LoVo (cell line): ENCODE measurements around the gene C19orf67.

Experiments
- DNase-seq: peaks from one replicate; pipeline ENCODE4 v3.0.0-alpha.2; 2016; ENCODE audit warnings: low spot score

C19orf67 gene

DNA sequence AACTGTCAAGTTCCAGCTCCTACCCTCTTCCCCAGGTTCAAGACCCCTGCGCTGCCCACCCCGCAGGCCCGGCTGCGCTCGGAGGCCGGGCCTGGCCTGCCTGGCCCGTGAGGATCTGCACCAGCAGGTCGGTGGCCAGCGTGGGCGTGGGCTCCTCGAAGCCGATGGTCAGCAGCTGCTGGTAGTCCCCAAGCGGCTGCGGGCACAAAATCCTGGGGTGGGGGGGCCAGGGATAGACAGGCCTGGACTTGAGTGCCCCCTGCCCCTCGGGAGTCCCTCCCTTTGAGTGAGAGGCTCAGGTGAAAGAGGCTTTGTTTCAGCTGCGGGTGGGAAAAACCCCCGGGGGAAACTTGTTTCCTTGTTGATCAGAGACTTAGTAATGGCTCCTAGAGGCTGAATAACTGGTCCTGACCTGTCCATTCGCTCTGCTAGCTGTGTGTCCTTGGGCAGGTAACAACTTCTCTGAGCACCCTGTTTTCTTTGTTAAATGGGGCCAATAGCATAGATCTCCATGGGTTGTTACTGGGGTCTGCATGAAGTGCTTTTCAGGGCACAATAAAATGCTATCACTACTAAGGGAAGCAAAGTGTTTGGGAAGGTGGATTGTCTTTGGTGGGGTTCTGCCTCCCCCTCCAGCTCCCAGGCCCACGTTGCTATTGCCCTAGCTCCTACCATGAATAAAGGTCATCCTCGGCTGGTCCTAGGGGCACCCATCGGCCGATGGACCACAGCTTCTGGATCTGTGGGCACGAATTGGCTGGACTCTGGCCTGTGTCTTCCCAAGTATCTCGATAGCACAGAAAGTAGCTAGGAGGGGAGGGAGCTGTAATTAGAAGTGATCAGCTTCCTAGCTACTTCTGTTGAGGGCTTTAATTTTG is 3.5 kb downstream of the C19orf67 start:
- DNase-seq = no peak

DNA sequence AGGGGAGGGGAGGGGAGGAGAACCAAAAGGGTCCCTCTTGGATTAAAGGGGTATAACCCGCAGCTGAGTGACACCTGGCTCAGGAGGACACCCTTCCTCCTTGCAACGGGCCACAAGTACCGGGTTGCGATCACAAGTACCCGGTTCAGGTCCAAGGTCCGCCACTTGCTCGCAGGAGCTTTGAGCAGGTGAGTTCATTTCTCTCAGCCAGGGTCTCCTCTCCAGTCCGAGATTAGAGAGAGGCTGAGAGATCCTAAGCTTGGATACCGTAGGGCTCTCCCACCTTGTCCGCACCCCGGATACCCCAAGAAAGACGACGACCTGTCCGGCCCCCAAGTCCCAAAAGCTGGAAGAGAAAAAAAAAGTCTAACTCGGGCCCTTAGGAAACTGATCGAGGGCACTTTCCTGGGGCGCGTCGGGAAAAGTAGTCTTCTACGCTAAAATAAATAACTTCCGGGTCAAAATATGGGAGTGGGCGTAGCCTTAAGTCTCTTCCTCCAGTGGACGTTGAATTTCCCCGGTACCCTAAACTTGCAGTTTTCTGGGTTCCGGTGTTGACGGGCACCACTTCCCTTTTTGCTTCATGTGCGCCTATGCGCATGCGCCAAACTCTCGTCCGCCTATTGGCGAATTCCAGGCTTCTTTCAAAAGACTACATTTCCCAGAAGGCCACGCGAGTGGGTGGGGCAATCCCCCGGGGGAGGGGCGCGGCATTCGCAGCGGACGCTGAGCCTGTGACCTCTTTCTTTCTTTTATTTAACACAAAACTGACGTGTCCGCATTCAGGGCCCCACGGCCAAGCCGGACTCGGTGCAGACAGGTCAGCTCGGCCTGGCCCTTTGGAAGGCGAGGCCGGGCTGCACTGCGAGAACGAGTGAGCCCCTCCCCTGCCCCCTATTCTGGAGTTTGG is 4.4 kb downstream of the C19orf67 start:
- DNase-seq = peak; percentile 99

DNA sequence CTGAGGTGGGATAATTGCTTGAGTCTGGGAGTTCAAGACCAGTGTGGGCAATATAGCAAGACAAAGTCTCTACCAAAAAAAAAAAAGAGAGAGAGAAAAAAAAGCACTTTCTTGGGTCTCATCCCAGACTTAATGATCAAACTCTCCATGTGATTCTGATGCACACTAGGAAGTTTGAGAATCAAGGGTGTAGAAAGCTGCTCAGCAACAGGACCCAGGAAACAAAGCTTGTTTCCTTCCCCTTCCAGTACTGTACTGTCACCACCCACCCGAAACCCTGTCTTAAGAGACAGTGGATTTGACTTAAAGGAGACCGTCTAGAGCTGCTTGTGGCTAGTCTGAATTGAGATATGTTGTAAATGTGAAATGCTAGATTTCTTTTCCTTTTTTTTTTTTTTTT is 7.2 kb downstream of the C19orf67 start:
- no peak for DNase-seq

DNA sequence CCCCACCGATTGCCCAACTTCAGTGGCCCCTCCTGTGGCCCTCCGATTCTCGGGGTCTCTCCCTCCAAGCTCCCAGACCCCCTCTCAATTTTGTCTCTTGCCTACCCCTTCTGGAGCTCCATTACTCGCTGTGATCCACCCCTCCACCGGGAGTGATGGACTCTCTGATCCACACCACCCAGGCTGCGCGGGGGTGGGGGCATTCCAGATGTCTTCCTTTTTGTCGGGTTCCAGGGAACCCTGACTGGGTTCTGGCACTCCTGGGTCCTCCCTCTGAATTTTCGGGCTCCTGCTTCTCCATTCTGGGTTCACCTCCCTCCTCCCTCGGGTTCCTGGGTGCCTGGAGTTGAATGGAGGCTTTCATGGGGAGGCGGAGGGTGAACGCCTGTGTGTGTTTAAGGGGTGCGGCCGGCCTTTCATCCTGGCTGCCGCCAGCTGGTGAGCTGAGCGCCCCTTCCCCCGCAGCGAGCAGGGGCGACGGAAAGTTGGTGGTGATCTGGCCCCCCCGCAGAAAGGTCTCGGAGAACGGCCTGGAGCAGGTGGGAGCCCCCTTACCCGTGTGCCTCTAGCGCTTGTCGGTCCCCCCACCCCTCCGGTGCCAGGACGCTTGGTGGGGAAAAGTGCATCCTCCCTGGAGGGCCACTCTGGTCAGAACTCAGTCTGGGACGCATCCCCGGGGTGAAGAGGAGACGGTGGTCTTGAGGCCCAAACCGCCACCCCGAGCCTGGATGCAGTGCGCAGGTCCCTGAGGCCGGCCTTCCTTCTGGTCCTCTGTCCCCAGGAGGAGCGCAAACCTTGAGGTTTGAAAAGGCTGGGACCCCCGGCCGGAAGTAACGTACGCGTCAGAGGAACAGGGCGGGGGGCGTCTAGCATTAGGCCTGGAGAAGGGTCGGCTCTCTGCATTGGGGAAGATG is 11.4 kb downstream of the C19orf67 start:
- peak; percentile 38 for DNase-seq

DNA sequence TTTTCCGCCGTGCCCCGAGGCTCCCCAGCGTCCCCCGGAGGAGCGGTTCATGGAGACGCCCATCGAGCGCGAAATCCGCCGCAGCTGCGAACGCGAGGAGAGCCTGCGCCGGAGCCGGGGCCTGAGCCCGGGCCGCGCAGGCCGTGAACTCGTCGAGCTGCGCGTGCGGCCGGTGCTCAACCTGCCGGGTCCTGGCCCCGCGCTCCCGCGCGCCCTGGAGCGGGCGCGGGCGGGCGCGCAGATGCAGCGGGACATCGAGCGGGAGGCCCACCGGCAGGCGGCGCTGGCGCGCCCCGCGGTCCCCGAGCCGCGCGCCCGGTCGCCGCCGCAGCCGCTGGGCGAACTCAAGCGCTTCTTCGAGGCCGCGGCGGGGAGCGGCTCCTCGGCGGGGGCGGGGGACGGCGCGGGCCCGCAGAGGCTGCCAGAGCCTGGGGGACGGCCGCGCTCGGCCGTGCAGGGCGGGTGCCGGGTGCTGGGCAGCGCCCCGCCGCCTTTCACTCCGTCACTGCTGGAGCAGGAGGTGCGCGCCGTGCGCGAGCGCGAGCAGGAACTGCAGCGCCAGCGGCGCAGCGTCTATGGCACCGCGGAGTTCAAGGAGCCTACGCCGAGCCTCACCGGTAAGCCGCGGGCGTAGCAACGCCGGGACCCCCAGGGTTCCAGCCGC is 12.2 kb downstream of the C19orf67 start:
- peak; percentile 79 for DNase-seq

DNA sequence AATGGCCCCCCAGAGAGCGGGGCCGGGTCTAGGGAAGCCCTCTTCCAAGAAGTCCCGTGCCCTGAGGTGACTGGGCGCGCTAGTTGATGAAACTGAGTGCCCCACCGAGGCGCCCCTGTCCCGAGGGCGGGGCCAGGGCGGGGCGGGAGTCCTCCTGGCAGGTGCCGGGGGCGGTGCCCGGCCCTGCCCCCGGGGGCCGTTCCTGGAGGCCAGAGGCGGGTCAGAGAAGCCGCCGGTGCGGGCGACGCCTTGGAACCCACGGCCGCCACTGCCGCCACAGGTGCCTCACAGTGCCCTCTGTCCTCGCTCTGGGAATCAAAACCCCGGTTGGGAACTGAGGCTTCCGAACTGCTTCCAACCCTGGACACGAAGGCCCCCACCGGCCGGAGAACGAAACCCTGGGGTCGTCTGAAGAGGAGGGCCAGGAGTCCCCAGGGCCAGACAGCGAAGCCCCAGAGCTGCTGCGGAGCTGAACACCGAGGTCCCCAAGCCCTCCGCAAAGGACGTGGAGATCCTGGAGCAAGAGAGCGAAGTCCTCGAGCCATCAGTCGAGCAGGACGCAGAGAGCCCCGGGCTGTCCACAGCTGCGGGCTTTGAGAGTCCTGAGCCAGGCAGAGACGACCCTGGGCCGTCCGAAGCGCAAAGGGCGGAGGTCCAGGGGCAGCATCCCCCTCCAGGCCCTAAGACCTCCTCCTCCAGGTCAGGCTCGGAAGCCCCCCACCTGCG is 12.9 kb downstream of the C19orf67 start, which contains the start of gene MISP3:
TSS of gene MISP3 (plus strand) at position 252 of the 726 bp plus-strand sequence. CDS start 524 bp downstream, outside the sequence.
- DNase-seq = peak; percentile 66

DNA sequence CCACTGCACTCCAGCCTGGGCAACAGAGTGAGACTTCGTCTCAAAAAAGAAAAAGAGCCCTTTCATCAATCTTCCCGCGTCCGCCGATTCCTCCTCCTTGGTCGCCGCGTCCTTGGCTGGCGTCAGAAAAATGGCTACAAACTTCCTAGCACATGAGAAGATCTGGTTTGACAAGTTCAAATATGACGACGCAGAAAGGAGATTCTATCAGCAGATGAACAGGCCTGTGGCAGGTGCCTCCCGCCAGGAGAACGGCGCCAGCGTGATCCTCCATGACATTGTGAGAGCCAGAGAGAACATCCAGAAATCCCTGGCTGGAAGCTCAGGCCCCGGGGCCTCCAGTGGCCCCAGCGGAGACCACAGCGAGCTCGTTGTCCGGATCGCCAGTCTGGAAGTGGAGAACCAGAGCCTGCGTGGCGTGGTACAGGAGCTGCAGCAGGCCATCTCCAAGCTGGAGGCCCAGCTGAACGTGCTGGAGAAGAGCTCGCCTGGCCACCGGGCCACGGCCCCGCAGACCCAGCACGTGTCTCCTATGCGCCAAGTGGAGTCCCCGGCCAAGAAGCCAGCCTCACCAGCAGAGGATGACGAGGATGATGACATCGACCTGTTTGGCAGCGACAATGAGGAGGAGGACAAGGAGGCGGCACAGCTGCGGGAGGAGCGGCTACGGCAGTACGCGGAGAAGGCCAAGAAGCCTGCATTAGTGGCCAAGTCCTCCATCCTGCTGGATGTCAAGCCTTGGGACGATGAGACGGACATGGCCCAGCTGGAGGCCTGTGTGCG is 15.1 kb downstream of the C19orf67 start:
- no peak for DNase-seq

DNA sequence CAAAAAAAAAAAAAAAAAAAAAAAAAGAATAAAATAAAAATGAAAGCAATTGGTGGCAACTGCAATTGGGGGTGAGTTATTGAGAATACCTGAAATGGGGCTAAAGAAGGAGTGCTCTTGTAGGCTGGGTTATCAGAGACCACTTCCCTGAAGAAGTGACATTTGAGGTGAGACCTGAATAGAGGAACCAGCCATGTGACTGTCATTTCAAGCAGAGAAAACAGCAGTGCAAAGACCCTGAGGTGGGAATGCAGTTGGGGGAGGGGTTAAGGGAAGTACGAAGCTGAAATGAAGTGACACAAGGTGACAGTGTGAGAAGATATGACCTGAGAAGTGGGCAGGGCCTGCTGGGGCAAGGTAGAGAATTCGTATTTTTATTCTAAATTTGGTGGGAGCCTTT is 19.4 kb downstream of the C19orf67 start:
- DNase-seq = no peak

DNA sequence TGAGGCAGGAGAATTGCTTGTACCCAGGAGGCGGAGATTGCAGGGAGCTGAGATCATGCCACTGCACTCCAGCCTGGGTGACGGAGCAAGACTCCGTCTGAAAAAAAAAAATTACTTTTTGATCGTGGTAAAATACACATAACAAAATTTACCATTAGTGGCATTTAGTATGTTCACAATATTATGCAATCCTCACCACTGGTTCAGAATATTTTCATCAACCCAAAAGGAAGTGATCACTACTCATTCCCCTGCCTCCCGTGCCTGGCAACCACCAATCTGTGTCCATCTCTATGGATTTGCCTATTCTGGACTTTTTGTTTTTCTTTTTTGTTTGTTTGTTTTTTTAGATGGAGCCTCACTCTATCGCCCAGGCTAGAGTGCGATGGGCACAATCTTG is 22.5 kb downstream of the C19orf67 start:
- DNase-seq = no peak

DNA sequence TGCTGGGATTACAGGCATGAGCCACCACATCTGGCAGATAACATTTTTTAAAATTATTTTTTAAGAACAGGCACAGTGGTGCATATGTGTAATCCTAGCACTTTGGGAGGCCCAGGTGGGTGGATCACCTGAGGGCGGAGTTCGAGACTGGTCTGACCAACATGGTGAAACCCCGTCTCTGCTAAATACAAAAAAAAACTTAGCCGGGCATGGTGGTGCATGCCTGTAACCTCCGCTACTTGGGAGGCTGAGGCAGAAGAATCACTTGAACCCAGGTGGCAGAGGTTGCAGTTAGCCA is 23.1 kb downstream of the C19orf67 start:
- no peak for DNase-seq

DNA sequence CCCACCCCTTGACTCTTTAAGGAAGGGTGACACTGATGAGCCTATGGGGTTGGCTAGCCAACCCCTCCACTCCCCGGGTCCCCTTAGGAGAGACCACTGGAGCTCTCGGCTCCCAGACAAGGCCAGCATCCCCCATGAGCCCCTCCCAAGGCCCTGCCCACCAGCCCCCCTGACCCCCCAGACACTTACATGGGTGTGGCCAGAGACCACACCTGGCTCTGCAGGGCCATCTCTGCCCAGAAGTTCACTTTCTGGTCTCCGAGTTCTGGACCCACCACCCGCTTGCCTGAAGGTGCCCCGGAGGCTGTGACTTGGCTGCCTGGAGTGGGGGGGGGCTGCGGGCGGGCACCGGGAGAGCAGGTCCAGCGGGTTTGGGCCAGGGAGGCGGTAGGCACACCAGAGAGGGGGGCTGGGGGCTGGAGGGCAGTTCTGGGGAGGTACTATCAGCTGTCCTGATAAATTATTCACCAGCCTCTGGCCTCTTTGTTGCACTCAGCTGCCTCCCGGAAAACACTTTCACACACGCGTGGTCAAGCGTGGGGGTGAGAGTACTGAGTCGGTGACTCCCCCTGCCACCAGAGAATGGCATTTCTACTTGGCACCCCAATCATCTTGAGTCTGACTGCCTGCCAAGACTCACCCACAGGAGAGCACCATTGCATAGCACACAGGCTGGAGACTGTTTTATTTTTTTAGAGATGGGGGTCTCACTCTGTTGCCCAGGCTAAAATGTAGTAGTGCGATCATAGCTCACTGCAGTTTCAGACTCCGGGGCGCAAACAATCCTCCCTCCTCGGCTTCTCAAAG is 23.6 kb downstream of the C19orf67 start, which contains the start of gene PALM3:
TSS of gene PALM3 (minus strand) at position 326 of the 807 bp plus-strand sequence. CDS start at position 230, 96 bp downstream.
- DNase-seq = no peak

DNA sequence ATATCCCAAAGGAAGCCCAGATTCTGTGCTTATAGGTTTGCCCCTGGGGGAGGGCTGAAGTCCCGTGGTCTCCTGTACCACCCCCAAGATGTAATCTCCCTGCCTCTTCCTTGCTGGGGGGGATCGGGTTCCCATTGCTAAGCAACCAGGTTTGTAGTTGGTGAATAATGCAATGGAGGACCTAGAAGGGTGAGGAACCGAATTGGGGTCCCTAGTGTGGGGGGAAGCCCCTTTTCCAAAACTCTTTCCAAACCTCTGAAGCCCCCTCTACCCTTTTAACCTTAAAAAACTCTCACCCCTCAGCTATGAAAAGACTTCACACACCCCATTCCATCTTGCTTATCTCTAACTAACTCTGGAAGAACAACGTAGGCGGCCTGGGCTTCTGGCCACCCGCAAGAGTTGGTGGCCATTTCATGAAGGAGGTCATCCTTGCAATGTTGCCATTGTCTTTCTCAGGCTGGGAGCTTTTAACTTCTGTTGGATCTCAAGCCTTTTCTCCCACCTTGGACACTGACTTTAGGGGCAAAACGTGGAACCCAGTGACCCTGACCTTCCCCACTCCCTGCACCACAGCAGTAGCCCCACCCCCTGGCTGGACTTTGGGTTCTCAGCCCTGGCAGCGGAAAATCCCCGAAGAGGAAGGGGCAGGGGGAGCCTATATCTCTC is 24.4 kb downstream of the C19orf67 start:
- DNase-seq = no peak

DNA sequence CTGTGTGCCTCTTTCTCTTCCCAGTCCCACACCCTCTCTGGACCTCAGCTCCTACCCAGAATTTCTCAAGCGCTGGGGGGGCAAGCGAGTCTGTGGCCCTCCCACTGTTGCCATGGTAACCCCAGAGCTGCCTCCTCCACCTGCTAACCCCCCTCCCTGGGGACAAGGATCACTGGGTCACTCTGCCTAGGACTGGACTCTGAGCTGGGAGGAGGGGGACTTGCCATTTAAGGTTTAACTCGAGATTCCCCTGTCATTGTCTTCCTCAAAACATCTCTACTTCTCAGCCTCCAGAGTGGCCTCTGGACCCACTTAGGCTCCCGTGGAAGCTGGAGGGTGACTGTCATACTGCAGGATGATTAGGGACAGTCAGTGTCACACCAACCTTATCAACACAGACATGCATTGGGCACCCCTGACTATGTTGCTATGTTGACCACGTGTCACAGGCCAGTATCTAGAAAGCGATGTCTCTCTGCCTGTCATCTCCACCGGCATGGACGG is 25.9 kb downstream of the C19orf67 start:
- DNase-seq = no peak

DNA sequence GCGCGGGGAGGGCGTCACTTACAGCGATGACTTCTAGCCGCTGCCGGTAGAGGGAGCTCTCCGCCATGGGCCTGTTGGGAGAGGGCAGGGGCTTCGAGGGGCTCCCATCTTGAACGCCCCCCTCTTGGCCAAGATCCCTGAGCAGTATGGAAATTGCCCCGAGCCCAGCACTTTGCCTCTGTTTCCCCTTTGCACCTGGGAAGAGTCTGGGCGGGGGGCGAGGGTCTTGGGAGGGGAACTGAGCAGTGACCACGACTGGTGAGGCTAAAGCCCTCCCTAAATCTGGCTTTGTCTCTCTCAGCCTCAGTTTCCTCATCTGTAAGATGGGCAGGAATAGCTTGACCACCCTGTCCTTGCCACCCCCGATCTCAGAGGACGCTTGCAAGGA is 26.5 kb downstream of the C19orf67 start:
- DNase-seq = no peak

DNA sequence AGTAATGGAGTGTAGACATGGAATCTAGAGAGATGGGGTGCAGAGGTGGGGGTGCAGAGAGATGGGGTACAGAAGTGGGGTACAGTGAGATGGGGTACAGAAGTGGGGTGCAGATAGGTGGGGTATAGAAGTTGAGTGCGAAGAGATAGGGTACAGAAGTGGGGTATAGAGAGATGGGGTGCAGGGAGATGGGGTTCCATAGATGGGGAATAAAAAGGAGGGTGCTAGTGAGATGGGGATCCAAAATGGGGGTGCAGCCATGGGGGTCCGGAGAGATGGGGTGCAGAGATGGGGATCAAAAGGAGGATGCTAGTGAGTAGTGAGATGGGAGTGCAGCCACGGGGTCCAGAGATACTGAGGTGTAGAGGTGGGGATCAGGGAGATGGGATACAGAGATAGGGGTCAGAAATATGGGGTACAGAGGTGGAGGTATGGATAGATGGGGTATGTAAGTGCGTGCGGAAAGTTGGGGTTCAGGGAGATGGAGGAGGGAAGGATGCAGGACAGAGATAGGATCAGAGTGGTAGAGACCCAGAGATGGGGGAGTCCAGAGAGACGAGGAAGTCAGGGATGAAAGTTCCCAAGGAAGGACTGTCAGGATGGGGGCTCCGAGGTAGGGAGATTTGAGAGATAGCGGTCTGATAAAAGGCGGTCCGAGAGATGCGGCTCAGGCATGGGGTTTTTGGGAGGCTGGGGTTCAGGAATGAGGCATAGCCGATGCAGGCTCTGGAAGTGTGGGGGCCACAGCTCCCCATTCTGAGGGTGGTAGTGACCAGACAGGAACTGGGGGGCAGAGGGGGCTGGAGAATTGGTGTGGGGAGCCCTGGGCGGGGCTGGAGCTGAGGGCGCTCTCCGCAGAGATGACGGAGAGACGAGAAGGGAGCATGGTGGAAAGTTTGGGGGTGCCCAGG is 27.1 kb downstream of the C19orf67 start:
- DNase-seq = no peak

DNA sequence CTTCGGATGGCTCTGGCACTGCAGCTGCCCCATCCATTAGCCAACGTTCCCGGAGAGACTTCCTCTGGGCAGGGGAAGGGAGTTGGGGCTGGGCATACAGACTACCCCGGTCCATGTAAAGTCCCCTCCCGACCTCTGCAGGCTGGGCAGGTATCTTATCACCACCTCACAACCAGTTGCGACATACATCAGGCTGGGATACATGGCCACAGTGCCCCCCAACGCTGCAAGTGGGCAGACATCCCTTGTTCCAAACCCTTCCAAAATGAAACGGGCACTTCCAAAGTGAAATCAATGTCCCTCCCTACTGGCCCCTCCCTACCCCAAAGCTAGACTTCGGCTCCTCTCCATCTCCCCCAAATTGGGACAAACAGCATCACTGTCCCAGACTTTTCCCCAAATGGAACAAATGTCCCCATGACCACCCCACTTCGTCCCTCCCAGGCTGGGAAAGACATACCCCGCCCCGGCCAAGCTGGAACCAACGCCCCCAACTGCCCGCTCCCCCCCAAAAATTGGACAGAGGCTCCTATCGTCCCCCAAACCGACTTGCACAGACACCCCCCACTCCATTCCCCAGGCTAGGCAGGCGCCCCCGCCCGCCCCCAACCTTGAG is 28.7 kb downstream of the C19orf67 start:
- no peak for DNase-seq
